ENCODE results near the gene RPS15.

DNA sequence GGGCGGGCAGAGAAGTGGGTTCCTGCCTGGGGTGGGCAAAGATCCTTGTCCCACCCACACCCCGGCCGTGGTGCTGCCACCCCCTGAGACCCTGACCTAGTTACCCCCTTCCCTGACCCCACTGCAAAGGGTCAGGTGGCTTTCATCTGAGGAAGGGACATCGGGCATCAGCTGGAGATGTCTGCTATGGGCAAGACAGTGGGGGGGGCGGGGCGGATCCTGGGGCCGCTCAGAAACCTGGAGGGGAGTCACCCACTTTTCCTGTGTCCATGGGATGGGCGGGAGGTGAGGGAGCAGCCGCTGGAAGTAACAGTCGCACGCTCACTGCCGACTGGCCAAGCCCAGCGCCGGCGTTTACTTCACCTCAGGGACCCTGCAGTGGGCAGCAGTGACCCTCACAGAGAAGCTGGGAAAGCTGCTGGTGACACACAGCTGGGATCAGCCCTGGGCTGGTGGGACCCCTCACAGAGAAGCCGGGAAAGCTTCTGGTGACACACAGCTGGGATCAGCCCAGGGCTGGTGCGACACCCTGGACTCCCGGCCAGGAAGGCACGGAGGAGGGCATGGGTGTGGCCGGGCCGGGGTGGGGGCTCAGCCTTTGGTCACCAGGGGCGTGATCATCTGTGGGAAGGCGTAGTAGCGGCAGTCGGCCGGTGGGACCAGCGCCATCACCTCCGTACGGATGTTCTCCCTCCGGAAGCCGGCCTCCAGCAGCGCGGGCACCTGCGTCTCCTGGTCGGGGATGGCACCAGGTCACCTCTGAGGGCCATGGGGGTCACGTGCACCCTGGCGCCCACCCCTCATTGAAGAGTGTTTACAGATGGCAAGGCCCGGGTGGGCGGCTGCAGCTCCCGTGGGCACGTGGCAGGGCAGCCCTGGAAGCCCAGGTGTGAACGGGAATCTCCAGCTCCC lies 41.2 kb upstream of the RPS15 start:
- TF ChIP-seq, protein P1, sequence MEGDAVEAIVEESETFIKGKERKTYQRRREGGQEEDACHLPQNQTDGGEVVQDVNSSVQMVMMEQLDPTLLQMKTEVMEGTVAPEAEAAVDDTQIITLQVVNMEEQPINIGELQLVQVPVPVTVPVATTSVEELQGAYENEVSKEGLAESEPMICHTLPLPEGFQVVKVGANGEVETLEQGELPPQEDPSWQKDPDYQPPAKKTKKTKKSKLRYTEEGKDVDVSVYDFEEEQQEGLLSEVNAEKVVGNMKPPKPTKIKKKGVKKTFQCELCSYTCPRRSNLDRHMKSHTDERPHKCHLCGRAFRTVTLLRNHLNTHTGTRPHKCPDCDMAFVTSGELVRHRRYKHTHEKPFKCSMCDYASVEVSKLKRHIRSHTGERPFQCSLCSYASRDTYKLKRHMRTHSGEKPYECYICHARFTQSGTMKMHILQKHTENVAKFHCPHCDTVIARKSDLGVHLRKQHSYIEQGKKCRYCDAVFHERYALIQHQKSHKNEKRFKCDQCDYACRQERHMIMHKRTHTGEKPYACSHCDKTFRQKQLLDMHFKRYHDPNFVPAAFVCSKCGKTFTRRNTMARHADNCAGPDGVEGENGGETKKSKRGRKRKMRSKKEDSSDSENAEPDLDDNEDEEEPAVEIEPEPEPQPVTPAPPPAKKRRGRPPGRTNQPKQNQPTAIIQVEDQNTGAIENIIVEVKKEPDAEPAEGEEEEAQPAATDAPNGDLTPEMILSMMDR (conservative IDR thresholded peaks at IDR 0.05; ENCODE audit: low read depth, low read length): no peak
- TF ChIP-seq EZH2 (IDR thresholded peaks at IDR 0.05; ENCODE audit: borderline replicate concordance, low read depth, low read length, poor library complexity, severe bottlenecking): no peak
